K562 (cell line): ENCODE results near the gene FARSA. TPM values are rescaled to one million over a fixed set of nuclear protein-coding genes. Genes with fewer than 3 reads are reported as not detected.
A peak's percentile ranks its signal among the peaks of the same experiment; 100 is the strongest.

Experiments used
- CTBP1 ChIP-seq: fragments of 450-650 bp; IDR thresholded peaks from 2 replicates; pipeline ENCODE4 v1.6.1; 2016; ENCODE audit warnings: borderline replicate concordance
- DPF2 ChIP-seq: fragments of 450-650 bp; IDR thresholded peaks from 2 replicates; pipeline ENCODE4 v1.6.1; 2016
- E2F3 ChIP-seq: fragments of 250-450 bp; sonication (Bioruptor Pico); IDR thresholded peaks from 2 replicates; pipeline ENCODE4 v1.4.0; 2020; ENCODE audit warnings: mild to moderate bottlenecking
- EGR1 ChIP-seq: fragments of 450-650 bp; conservative IDR thresholded peaks from 2 replicates; pipeline ENCODE4 v1.6.1; 2017; ENCODE audit warnings: mild to moderate bottlenecking
- FOXA3 ChIP-seq, 2 experiments: fragments of 450-650 bp in 1 of 2; sonication (generic) in 1 of 2; formaldehyde crosslinking; IDR thresholded peaks in 1 of 2; conservative IDR thresholded peaks in 1 of 2; 2 replicates each; pipeline versions ENCODE4 v1.4.0 to v1.8.0; 2020 to 2022; ENCODE audit warnings: mild to moderate bottlenecking in 2 of 2, missing genetic modification reagents in 1 of 2
- KDM4B ChIP-seq, 2 experiments: fragments of 450-650 bp in 1 of 2; sonication (generic) in 1 of 2; IDR thresholded peaks; 2 replicates each; pipeline ENCODE4 v1.6.1; 2016 to 2017; ENCODE audit warnings: borderline replicate concordance in 2 of 2, antibody characterized with exemption in 1 of 2, low read depth in 1 of 2, mild to moderate bottlenecking in 1 of 2
- SIRT6 ChIP-seq: IDR thresholded peaks from one replicate; pipeline ENCODE4 v1.6.1; 2012; ENCODE audit warnings: low read depth, mild to moderate bottlenecking, control low read depth, inconsistent platforms, low read length, moderate library complexity
- SMC3 ChIP-seq: conservative IDR thresholded peaks from 2 replicates; pipeline ENCODE4 v1.6.1; 2011; ENCODE audit warnings: low read depth, low read length, improper control_type of control experiment; ENCODE audit not compliant: insufficient read depth
- STAT5A ChIP-seq: IDR thresholded peaks from 2 replicates; pipeline ENCODE4 v1.6.1; 2012; ENCODE audit warnings: low read length, inconsistent platforms, borderline replicate concordance
- TBL1XR1 ChIP-seq, 2 experiments: IDR thresholded peaks; 2 replicates each; pipeline ENCODE4 v1.6.1; 2012; ENCODE audit warnings: improper control_type of control experiment in 2 of 2, low read length in 2 of 2, mild to moderate bottlenecking in 1 of 2
- THRA ChIP-seq: fragments of 450-650 bp; IDR thresholded peaks from 2 replicates; pipeline ENCODE4 v1.6.1; 2017; ENCODE audit warnings: mild to moderate bottlenecking, moderate library complexity
- VEZF1 ChIP-seq: fragments of 200-800 bp; sonication (Bioruptor generic); IDR thresholded peaks from 2 replicates; pipeline ENCODE4 v1.6.1; 2017; ENCODE audit warnings: missing genetic modification characterization, missing compliant biosample characterization
- ZNF175 ChIP-seq: fragments of 200-800 bp; sonication (Bioruptor generic); IDR thresholded peaks from 2 replicates; pipeline ENCODE4 v1.6.1; 2016; ENCODE audit warnings: low read depth, mild to moderate bottlenecking, missing genetic modification characterization, missing compliant biosample characterization
- ZNF609 ChIP-seq: sonication (generic); formaldehyde crosslinking; IDR thresholded peaks from 2 replicates; pipeline ENCODE4 v1.8.1; 2023; ENCODE audit warnings: missing genetic modification reagents, mild to moderate bottlenecking, borderline replicate concordance
- ZNF740 ChIP-seq, 3 experiments: fragments of 200-800 bp in 1 of 3; sonication (Bioruptor generic) in 1 of 3; sonication (generic) in 1 of 3; formaldehyde crosslinking in 1 of 3; IDR thresholded peaks; 2 replicates each; pipeline versions ENCODE4 v1.6.1 to v1.8.0; 2016 to 2022; ENCODE audit warnings: mild to moderate bottlenecking in 2 of 3, missing compliant biosample characterization in 2 of 3, missing genetic modification characterization in 2 of 3, missing genetic modification reagents in 1 of 3
- ZNF766 ChIP-seq: fragments of 200-800 bp; sonication (Bioruptor generic); conservative IDR thresholded peaks from 2 replicates; pipeline ENCODE4 v1.6.1; 2016; ENCODE audit warnings: missing genetic modification characterization, missing compliant biosample characterization
- polyA plus RNA-seq, 8 experiments: library from polyadenylated mRNA; depleted of rRNA in 4 of 8; stranded (reverse) in 5 of 8; unstranded in 3 of 8; fragments of >200 nt; fragmentation: Nextera tagmentation in 2 of 8; fragmentation: Illumina TruSeq in 1 of 8; extraction: Ambion mirVana in 2 of 8; extraction: Trizol in 1 of 8; gene quantifications; 2 replicates each; pipeline versions ENCODE4 v1.2.1 to v1.2.3, GENCODE V29; 2011 to 2014; ENCODE audit warnings: inconsistent platforms in 1 of 8, missing spikeins in 1 of 8
- total RNA-seq, 7 experiments: library from RNA; depleted of rRNA in 6 of 7; stranded (reverse); fragments of >200 nt in 6 of 7; fragmentation: Illumina TruSeq in 2 of 7; extraction: Trizol in 2 of 7; gene quantifications; 2 replicates each; pipeline versions ENCODE4 v1.2.1 to v1.2.3, GENCODE V29; 2011 to 2021; ENCODE audit warnings: low replicate concordance in 1 of 7

Gene FARSA
- total and polyA plus RNA-seq, 9 of the 15 experiments (the other 6 are each of a cell fraction or from before 2014, with no cell fraction given) = 25.2 to 237 (median 89.6) TPM

- TF ChIP-seq ZNF609 = no peak
- TF ChIP-seq VEZF1 = peak; percentile 95
- peak; percentile 38; the same call in 1 of the 2 replicates for TF ChIP-seq ZNF175 (CRISPR knock-in tag)
- no peak for TF ChIP-seq SIRT6
- TF ChIP-seq EGR1 = no peak
- TF ChIP-seq KDM4B (IDR thresholded peaks at IDR 0.05; ENCODE audit: borderline replicate concordance in 2 of 2, low read depth in 1 of 2) = no peak; a peak in 1 of 4 replicates
- TF ChIP-seq E2F3 (CRISPR knock-in tag) = peak; percentile 90
- no peak for TF ChIP-seq CTBP1
- TF ChIP-seq SMC3 = 0 out of 2 replicates have a peak, but pooled peaks have one; percentile 20
- peak; percentile 87 for TF ChIP-seq DPF2
- peak; percentile 76 to 81 for TF ChIP-seq TBL1XR1 (IDR thresholded peaks at IDR 0.05; ENCODE audit: low read length in 2 of 2)
- TF ChIP-seq FOXA3 (CRISPR knock-in tag; conservative IDR thresholded peaks at IDR 0.05 in 1 of 2, IDR thresholded peaks at IDR 0.05 in 1 of 2) = 0 out of 4 replicates have a peak, but pooled peaks of 1 of the 2 experiments have one; percentile 11
- no peak for TF ChIP-seq THRA
- TF ChIP-seq STAT5A = peak; percentile 72; the same call in 1 of the 2 replicates
- TF ChIP-seq ZNF766 (CRISPR knock-in tag) = 0 out of 2 replicates have a peak, but pooled peaks have one; percentile 10
- TF ChIP-seq ZNF740 (CRISPR knock-in tag; IDR thresholded peaks at IDR 0.05) = peak; percentile 29
- TF ChIP-seq ZNF740 (tag; IDR thresholded peaks at IDR 0.05) = peak in 1 of 2 experiments; percentile 42; a peak in 2 of 4 replicates
Observed at GRCh38 chr19:12886969-12887747, 46.4 kb downstream of the FARSA start, which contains the start of gene KLF1 (continued).
